NB4 (cell line): ENCODE data around the gene DCUN1D2.

Experiments
- DNase-seq: peaks from one replicate; pipeline ENCODE4 v3.0.0; 2010; ENCODE audit warnings: low read depth
- H3K4me3 ChIP-seq: one replicate; pipeline ENCODE4 v1.5.1; 2011; ENCODE audit warnings: mild to moderate bottlenecking, low read depth, low read length, moderate library complexity
- CTCF ChIP-seq: IDR thresholded peaks from one replicate; pipeline ENCODE4 v1.5.1; 2012; ENCODE audit warnings: low read depth, low read length
- MAX ChIP-seq: IDR thresholded peaks from 2 replicates; pipeline ENCODE4 v1.6.1; 2011; ENCODE audit warnings: low read depth, low read length
- MYC ChIP-seq: IDR thresholded peaks from 2 replicates; pipeline ENCODE4 v1.6.1; 2011; ENCODE audit warnings: low read depth, low read length
- POLR2A ChIP-seq: IDR thresholded peaks from 2 replicates; pipeline ENCODE4 v1.6.1; 2011; ENCODE audit warnings: mild to moderate bottlenecking; ENCODE audit not compliant: insufficient read length; ENCODE audit errors: extremely low read depth

DCUN1D2 gene

GRCh38 chr13:113536461-113537110 lies 46.1 kb upstream of the DCUN1D2 start:
- no peak overlapping the region for H3K4me3 ChIP-seq
- TF ChIP-seq MYC, result no peak
- TF ChIP-seq MAX, result no peak
- TF ChIP-seq POLR2A, result no peak
- no peak for TF ChIP-seq CTCF
- DNase-seq, result no peak

- no peak overlapping the region for H3K4me3 ChIP-seq
- no peak for DNase-seq
- TF ChIP-seq MYC, result no peak
Observed at GRCh38 chr13:113535381-113535781, 44.9 kb upstream of the DCUN1D2 start.

- DNase-seq, result no peak
- H3K4me3 ChIP-seq, result no peak overlapping the region
- TF ChIP-seq CTCF (no peak), POLR2A (no peak), MYC (no peak), MAX (no peak)
Observed at GRCh38 chr13:113534236-113534860, 43.8 kb upstream of the DCUN1D2 start.

- no peak for TF ChIP-seq POLR2A
- no peak for TF ChIP-seq CTCF
- no peak for TF ChIP-seq MYC
- no peak for TF ChIP-seq MAX
- no peak for DNase-seq
- no peak overlapping the region for H3K4me3 ChIP-seq
Observed at GRCh38 chr13:113533161-113533840, 42.8 kb upstream of the DCUN1D2 start.

- TF ChIP-seq MYC (no peak), MAX (no peak), POLR2A (no peak), CTCF (no peak)
- DNase-seq, result no peak
- no peak overlapping the region for H3K4me3 ChIP-seq
Observed at GRCh38 chr13:113532156-113532806, 41.8 kb upstream of the DCUN1D2 start.
